OCI-LY1 (cell line): ENCODE measurements around the gene SF3B3.

Source experiments
- CTCF ChIP-seq: fragments of 200-600 bp; sonication (generic), shearing (Covaris generic); IDR thresholded peaks from 2 replicates; pipeline ENCODE4 v1.5.1; 2017; ENCODE audit warnings: mild to moderate bottlenecking, antibody characterized with exemption, low read length, moderate library complexity, mixed read lengths
- EZH2 ChIP-seq: fragments of 200-600 bp; sonication (generic), shearing (Covaris generic); IDR thresholded peaks from 2 replicates; pipeline ENCODE4 v1.8.0; 2017; ENCODE audit warnings: borderline replicate concordance, mixed run types, mild to moderate bottlenecking, antibody characterized with exemption, low read length, moderate library complexity, mixed read lengths

- TF ChIP-seq CTCF (no peak), EZH2 (no peak)
These were observed 92.3 kb downstream of the SF3B3 start for GRCh38 chr16:70615945-70616344.
